MCF 10A (cell line): Measurements from ENCODE around the gene B3GNT3. TPM values are rescaled to one million over a fixed set of nuclear protein-coding genes. Genes with fewer than 3 reads are reported as not detected.
A peak's percentile ranks its signal among the peaks of the same experiment; 100 is the strongest.
"Not testable (repeated sequence)": the region's sequence is repeated elsewhere in the genome, so short reads cannot be mapped to it uniquely, and the experiment has no call there.

Experiments
- BruUV-seq: library from RNA; stranded (reverse); fragments of 400-500 nt; replicated peaks from 2 replicates; lab custom pipeline; 2021; lab: Mats Ljungman, UMichigan
- CTCF ChIA-PET: fragments of 300-600 bp; sonication (Branson Sonifier 250); formaldehyde crosslinking; extraction: SDS; loops from one replicate; lab custom pipeline; 2021; ENCODE audit warnings: antibody characterized with exemption, inconsistent platforms; lab: Yijun Ruan, JAX
- POLR2A ChIA-PET: fragments of 300-600, 350-650 bp; sonication (Branson Sonifier 250); formaldehyde crosslinking; extraction: SDS; loops from one replicate; lab custom pipeline; 2020; ENCODE audit warnings: antibody characterized with exemption, inconsistent platforms; lab: Yijun Ruan, JAX
- DNase-seq: peaks from one replicate; pipeline ENCODE4 v3.0.0-alpha.2; 2018; ENCODE audit not compliant: unreplicated experiment
- H3K27ac Mint-ChIP-seq: one replicate; pipeline ENCODE4 v1.8.0; 2022; ENCODE audit warnings: mild to moderate bottlenecking, low read depth, mixed read lengths; ENCODE audit not compliant: unreplicated experiment
- H3K27me3 Mint-ChIP-seq: one replicate; pipeline ENCODE4 v1.8.0; 2022; ENCODE audit warnings: mixed read lengths; ENCODE audit not compliant: insufficient read depth, unreplicated experiment
- H3K36me3 Mint-ChIP-seq: one replicate; pipeline ENCODE4 v1.8.0; 2022; ENCODE audit warnings: mild to moderate bottlenecking, moderate library complexity, mixed read lengths; ENCODE audit not compliant: insufficient read depth, unreplicated experiment
- H3K4me1 Mint-ChIP-seq: one replicate; pipeline ENCODE4 v1.8.0; 2022; ENCODE audit warnings: mixed read lengths; ENCODE audit not compliant: insufficient read depth, unreplicated experiment
- H3K4me3 Mint-ChIP-seq: one replicate; pipeline ENCODE4 v1.8.0; 2022; ENCODE audit warnings: mild to moderate bottlenecking, moderate library complexity, mixed read lengths; ENCODE audit not compliant: unreplicated experiment
- H3K9me3 Mint-ChIP-seq: one replicate; pipeline ENCODE4 v1.8.0; 2022; ENCODE audit warnings: mixed read lengths; ENCODE audit not compliant: unreplicated experiment
- intact Hi-C: fragments of 100-400 bp; cut with micrococcal nuclease; formaldehyde crosslinking; loops from 2 replicates; pipeline ENCODE4 v1.14.1; 2022
- total RNA-seq: library from RNA; stranded (reverse); gene quantifications from 2 replicates; pipeline ENCODE4 v1.2.3, GENCODE V29; 2022
- TF ChIP-seq, protein P1 (sequence below): fragments of 200-600 bp; IDR thresholded peaks from one replicate; pipeline ENCODE4 v1.8.0; 2022; ENCODE audit warnings: antibody characterized with exemption, mild to moderate bottlenecking; ENCODE audit not compliant: unreplicated experiment

B3GNT3 gene
- total RNA-seq, 1 experiment from 2014 or later = 0.40 TPM

DNA sequence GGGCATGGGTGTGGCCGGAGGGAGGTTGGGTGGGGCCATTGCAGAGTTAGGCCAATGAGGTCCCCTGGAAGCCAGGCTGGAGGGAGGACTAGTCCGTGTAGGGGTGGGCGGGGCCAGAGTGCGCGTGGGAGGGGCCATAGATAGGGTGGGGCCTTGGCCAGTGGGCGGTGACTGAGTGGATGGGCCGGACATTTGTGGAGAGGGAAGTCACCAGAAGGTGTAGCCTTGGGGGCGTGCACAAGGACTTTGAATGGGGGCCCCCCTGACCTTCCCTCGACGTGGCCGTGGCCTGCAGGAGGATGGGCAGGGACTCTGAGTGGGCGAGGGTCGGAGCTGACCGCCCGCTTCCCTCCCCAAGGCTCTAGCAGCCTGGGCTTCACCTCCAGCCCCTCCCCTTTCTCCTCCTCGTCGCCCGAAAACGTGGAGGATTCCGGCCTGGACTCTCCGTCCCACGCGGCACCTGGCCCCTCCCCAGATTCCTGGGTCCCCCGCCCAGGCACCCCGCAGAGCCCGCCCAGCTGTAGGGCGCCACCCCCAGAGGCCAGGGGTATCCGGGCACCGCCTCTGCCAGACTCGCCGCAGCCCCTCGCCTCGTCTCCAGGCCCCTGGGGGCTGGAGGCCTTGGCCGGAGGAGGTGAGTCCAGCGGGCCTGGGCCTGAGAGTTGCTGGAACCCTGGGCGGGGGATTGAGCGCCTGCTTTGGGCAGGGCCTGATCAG, 16.5 kb upstream of the B3GNT3 start:
- H3K36me3 Mint-ChIP-seq = no peaks in the 10 kb centered on the region
- peak overlapping the region; percentile 23 for H3K4me3 Mint-ChIP-seq
- H3K27ac Mint-ChIP-seq = no peak overlapping the region
- H3K27me3 Mint-ChIP-seq = no peaks in the 10 kb centered on the region
- CTCF ChIA-PET = no interaction called here
- peaks cover 13% of the 10 kb centered on the region for H3K4me1 Mint-ChIP-seq
- intact Hi-C loops = no loop called here
- POLR2A ChIA-PET = interaction anchor here (1.0 kb wide), 1 partner anchor 81 kb away, joined by 4 read pairs; no protein-coding TSS in a partner anchor
- DNase-seq = peak; percentile 83
- BruUV-seq = no TSS peak
- TF ChIP-seq, protein P1, sequence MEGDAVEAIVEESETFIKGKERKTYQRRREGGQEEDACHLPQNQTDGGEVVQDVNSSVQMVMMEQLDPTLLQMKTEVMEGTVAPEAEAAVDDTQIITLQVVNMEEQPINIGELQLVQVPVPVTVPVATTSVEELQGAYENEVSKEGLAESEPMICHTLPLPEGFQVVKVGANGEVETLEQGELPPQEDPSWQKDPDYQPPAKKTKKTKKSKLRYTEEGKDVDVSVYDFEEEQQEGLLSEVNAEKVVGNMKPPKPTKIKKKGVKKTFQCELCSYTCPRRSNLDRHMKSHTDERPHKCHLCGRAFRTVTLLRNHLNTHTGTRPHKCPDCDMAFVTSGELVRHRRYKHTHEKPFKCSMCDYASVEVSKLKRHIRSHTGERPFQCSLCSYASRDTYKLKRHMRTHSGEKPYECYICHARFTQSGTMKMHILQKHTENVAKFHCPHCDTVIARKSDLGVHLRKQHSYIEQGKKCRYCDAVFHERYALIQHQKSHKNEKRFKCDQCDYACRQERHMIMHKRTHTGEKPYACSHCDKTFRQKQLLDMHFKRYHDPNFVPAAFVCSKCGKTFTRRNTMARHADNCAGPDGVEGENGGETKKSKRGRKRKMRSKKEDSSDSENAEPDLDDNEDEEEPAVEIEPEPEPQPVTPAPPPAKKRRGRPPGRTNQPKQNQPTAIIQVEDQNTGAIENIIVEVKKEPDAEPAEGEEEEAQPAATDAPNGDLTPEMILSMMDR = no peak
- no peaks in the 10 kb centered on the region for H3K9me3 Mint-ChIP-seq

DNA sequence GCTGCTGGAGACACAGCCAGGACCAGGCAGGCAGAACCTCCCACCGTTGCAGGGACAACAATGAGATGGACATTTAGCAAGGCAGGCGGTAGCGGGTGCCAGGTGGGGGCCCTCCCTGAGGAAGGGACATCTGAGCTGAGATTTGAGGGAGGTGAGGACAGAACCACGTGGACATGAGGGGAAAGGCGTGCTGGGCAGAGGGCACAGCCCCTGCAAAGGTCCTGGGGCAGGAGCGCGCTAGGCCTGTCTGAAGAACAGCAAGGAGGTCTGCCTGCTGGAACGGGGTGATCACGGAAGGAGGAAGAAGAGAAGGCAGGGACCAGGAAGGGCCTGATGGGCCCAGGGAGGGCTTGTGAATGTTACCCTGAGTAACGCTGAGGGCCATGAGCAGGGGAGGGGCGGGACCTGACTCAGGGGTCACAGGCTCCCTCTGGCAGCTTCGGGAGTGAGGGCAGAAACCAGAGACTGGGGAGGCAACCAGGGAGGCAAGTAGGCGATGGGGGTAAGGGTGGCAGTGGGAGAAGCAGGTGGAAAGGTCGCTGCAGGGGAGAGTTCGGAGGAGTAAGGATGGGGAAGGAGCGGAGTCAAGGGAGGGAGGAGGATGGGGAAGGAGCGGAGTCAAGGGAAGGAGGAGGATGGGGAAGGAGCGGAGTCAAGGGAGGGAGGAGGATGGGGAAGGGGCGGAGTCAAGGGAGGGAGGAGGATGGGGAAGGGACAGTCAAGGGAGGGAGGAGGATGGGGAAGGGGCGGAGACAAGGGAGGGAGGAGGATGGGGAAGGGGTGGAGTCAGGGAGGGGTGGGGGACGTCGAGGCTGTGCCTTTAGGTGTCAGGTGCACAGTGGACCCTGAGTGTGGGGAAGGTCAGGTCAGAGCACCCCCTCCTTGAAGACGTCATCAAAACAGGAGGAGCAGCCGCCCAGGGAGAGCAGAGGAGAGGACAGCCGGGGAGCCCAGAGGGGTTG, 15.7 kb upstream of the B3GNT3 start:
- Mint-ChIP-seq H3K27me3 (no peaks in the 10 kb centered on the region), H3K4me1 (peaks cover 13% of the 10 kb centered on the region), H3K4me3 (no peak overlapping the region), H3K36me3 (no peaks in the 10 kb centered on the region), H3K27ac (no peak overlapping the region), H3K9me3 (no peaks in the 10 kb centered on the region)
- CTCF ChIA-PET = interaction anchor here (0.6 kb wide), 1 partner anchor 176 kb away, joined by 6 read pairs; no protein-coding TSS in a partner anchor
- peak; percentile 79 for DNase-seq
- intact Hi-C loops = no loop called here
- no TSS peak for BruUV-seq
- TF ChIP-seq, protein P1 = no peak
- POLR2A ChIA-PET = interaction anchor here (1.0 kb wide), 1 partner anchor 80 kb away, joined by 4 read pairs; no protein-coding TSS in a partner anchor

DNA sequence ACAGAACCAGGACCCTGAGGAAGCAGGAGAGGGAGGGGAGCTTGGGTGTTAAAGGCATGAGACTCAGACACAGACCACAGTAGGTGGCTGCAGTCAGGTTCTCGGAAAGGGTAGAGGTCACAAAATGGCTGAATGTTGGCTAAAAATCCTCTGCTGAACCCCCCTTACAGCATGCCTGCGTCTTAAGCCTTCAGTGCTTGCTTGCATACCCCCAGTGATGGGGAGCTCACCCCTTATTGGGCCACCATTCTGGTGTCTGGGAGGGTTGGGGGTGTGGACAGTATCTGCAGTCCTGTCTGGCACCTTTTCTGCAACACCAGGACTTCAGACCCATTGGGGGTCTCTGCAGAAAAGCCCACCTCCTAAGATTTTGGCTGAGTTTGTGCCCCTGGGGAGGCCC, 14.2 kb upstream of the B3GNT3 start:
- no peaks in the 10 kb centered on the region for H3K9me3 Mint-ChIP-seq
- no peaks in the 10 kb centered on the region for H3K36me3 Mint-ChIP-seq
- no peak for DNase-seq
- peaks cover 12% of the 10 kb centered on the region for H3K4me1 Mint-ChIP-seq
- no peaks in the 10 kb centered on the region for H3K27me3 Mint-ChIP-seq
- ChIA-PET CTCF (interaction anchor here (1.2 kb wide), 1 partner anchor 11 kb away, joined by 3 read pairs; no protein-coding TSS in a partner anchor), POLR2A (no interaction called here)
- intact Hi-C loops = no loop called here
- TF ChIP-seq, protein P1 = no peak
- H3K4me3 Mint-ChIP-seq = no peak overlapping the region
- BruUV-seq = no TSS peak
- no peak overlapping the region for H3K27ac Mint-ChIP-seq

DNA sequence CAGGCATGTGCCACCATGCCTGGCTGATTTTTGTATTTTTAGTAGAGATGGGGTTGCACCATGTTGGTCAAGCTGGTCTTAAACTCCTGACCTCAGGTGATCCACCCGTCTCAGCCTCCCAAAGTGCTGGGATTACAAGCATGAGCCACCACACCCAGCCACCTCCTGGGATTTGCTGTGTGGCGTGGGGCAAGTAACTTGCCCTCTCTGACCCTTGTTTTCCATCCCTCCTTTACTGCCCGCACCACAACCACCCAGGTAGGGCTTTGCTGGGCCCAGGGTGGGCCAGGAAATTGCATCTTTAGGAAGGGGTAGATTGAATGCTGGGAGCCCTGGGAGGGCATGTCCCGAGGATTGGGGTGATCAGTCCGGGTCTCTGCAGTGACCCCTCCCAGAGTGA, 11.2 kb upstream of the B3GNT3 start:
- H3K27ac Mint-ChIP-seq, DNase-seq, H3K4me3 Mint-ChIP-seq, H3K9me3 Mint-ChIP-seq, BruUV-seq, H3K36me3 Mint-ChIP-seq, POLR2A ChIA-PET, H3K27me3 Mint-ChIP-seq: not testable (repeated sequence)
- peaks cover 11% of the 10 kb centered on the region for H3K4me1 Mint-ChIP-seq
- CTCF ChIA-PET = interaction anchor here (0.6 to 3.3 kb wide), 14 partner anchors 8 to 288 kb away, joined by 3 to 23 read pairs (median 4); partner anchors contain the start of genes B3GNT3 and PGLS
- intact Hi-C loops = loop anchor here (1.0 kb wide), 1 partner anchor 72 kb away; no protein-coding TSS in a partner anchor
